NB4 (cell line): Measurements from ENCODE around the gene DPEP2.
"Not testable (repeated sequence)": the region's sequence is repeated elsewhere in the genome, so short reads cannot be mapped to it uniquely, and the experiment has no call there.

Experiments used
- DNase-seq: peaks from one replicate; pipeline ENCODE4 v3.0.0; 2010; ENCODE audit warnings: low read depth
- H3K4me3 ChIP-seq: one replicate; pipeline ENCODE4 v1.5.1; 2011; ENCODE audit warnings: mild to moderate bottlenecking, low read depth, low read length, moderate library complexity
- CTCF ChIP-seq: IDR thresholded peaks from one replicate; pipeline ENCODE4 v1.5.1; 2012; ENCODE audit warnings: low read depth, low read length
- MYC ChIP-seq: IDR thresholded peaks from 2 replicates; pipeline ENCODE4 v1.6.1; 2011; ENCODE audit warnings: low read depth, low read length
- POLR2A ChIP-seq: IDR thresholded peaks from 2 replicates; pipeline ENCODE4 v1.6.1; 2011; ENCODE audit warnings: mild to moderate bottlenecking; ENCODE audit not compliant: insufficient read length; ENCODE audit errors: extremely low read depth
- TF ChIP-seq, protein P1 (sequence below): IDR thresholded peaks from 2 replicates; pipeline ENCODE4 v1.6.1; 2011; ENCODE audit warnings: low read depth, low read length

DPEP2 gene

GRCh38 chr16:68009157-68009735 lies 10.0 kb upstream of the DPEP2 start:
- no peak for DNase-seq
- H3K4me3 ChIP-seq, result no peak overlapping the region
- no peak for TF ChIP-seq POLR2A
- TF ChIP-seq CTCF, result no peak
- no peak for TF ChIP-seq MYC
- TF ChIP-seq, protein P1, sequence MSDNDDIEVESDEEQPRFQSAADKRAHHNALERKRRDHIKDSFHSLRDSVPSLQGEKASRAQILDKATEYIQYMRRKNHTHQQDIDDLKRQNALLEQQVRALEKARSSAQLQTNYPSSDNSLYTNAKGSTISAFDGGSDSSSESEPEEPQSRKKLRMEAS, result no peak

DNA sequence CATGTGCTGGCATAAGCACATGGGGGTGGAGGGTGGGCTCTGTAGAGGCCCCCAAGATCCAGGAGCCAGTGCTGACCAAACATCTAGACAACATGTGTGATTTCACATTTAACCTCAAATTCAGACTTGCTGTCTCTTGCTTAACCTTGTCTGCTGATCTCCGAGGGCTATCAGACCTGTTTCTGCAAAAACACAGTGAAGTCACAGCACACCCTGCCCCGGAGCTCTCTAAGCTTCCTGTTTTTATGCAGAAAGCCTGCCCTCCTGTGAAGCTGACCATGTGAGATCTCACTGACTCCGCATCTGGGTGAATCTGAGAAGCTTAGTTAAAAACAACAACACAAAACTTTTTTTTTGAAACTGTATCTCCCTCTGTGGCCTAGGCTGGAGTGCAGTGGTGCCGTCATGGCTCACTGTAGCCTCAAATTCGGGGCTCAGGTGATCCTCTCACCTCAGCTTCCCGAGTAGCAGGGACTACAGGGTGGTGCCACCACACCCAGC lies 6.6 kb upstream of the DPEP2 start:
- DNase-seq, result peak; percentile 94
- no peak overlapping the region for H3K4me3 ChIP-seq
- TF ChIP-seq, protein P1, result peak; percentile 77
- TF ChIP-seq MYC (peak; percentile 67; the same call in 1 of the 2 replicates), CTCF (no peak)

DNA sequence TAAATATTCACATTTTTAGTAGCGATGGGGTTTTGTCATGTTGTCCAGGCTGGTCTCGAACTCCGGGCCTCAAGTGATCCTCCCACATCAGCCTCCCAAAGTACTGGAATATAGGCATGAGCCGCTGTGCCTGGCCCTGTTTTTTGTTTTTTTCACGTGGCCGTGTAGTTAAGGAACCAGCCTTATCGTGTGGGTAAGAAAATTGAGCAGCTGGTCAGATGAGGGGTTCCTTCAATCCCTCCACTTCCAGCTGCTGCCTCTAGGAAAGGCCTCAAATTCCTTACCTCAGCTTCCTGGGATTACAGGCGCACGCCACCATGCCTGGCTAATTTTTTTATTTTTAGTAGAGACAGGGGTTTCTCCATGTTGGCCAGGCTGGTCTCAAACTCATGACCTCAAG lies 5.9 kb upstream of the DPEP2 start:
- no peak for DNase-seq
- H3K4me3 ChIP-seq, result no peak overlapping the region
- TF ChIP-seq MYC, result no peak
- no peak for TF ChIP-seq POLR2A
- TF ChIP-seq, protein P1, result no peak
- no peak for TF ChIP-seq CTCF

- no peak overlapping the region for H3K4me3 ChIP-seq
- no peak for DNase-seq
- TF ChIP-seq POLR2A (no peak), MYC (no peak), CTCF (no peak)
- TF ChIP-seq, protein P1, result no peak
These were observed 3.7 kb upstream of the DPEP2 start for GRCh38 chr16:68003031-68003430.

- TF ChIP-seq, protein P1, result no peak
- TF ChIP-seq POLR2A (no peak), CTCF (no peak), MYC (no peak)
- DNase-seq, result no peak
- no peak overlapping the region for H3K4me3 ChIP-seq
These were observed 1.2 kb upstream of the DPEP2 start for GRCh38 chr16:68000450-68000849.

- H3K4me3 ChIP-seq, result no peak overlapping the region
- TF ChIP-seq MYC (no peak), POLR2A (no peak), CTCF (no peak)
- TF ChIP-seq, protein P1, result no peak
- DNase-seq, result peak; percentile 74
These were observed 701 bp upstream of the DPEP2 start for GRCh38 chr16:67999985-68000384.

DNA sequence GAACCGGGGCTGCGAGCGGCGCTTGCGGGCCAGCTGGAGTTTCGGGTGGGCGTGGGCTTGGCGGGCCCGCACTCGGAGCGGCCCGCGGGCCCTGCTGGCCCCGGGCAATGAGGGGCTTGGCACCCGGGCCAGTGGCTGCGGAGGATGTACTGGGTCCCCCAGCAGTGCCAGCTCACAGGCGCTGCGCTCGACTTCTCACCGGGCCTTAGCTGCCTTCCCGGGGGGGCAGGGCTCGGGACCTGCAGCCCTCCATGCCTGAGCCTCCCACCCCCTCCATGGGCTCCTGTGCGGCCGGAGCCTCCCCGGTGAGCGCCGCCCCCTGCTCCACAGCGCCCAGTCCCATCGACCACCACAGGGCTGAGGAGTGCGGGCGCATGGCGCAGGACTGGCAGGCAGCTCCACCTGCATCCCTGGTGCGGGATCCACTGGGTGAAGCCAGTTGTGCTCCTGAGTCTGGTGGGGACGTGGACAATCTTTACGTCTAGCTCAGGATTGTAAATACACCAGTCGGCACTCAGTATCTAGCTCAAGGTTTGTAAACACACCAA lies 979 bp downstream of the DPEP2 start:
- not testable (repeated sequence) for DNase-seq, H3K4me3 ChIP-seq
